CD8-positive, alpha-beta memory T cell (primary cell): ENCODE data around the gene KNDC1. TPM values are rescaled to one million over a fixed set of nuclear protein-coding genes. Genes with fewer than 3 reads are reported as not detected.

Source experiments
- CTCF ChIA-PET: fragments of 350-600 bp; sonication (Branson Sonifier 250); formaldehyde crosslinking; loops from one replicate; lab custom pipeline; 2021; ENCODE audit warnings: antibody characterized with exemption; lab: Charles Lee
- POLR2A ChIA-PET: fragments of 350-600 bp; sonication (Branson Sonifier 250); formaldehyde crosslinking; loops from one replicate; lab custom pipeline; 2021; ENCODE audit warnings: antibody characterized with exemption; lab: Charles Lee
- DNase-seq, 5 donors: peaks; one replicate each; pipeline versions ENCODE4 v3.0.0 to v3.0.0-alpha.2; 2020 to 2022; ENCODE audit warnings: mixed read lengths in 1 of 5
- H3K27ac ChIP-seq: one replicate; pipeline ENCODE4 v1.7.0; 2013; ENCODE audit warnings: low read depth, mild to moderate bottlenecking, low read length, moderate library complexity
- H3K27me3 ChIP-seq: 2 replicates; pipeline ENCODE4 v1.7.0; 2013; ENCODE audit warnings: low read length, mild to moderate bottlenecking; ENCODE audit not compliant: insufficient read depth, poor library complexity, severe bottlenecking
- H3K36me3 ChIP-seq: 2 replicates; pipeline ENCODE4 v1.7.0; 2013; ENCODE audit warnings: mild to moderate bottlenecking, low read length, moderate library complexity; ENCODE audit not compliant: insufficient read depth
- H3K4me1 ChIP-seq: 2 replicates; pipeline ENCODE4 v1.7.0; 2013; ENCODE audit warnings: mild to moderate bottlenecking, low read length, moderate library complexity; ENCODE audit not compliant: insufficient read depth
- H3K4me3 ChIP-seq: 2 replicates; pipeline ENCODE4 v1.7.0; 2013; ENCODE audit warnings: mild to moderate bottlenecking, low read length
- H3K9me3 ChIP-seq: 2 replicates; pipeline ENCODE4 v1.7.0; 2013; ENCODE audit warnings: mild to moderate bottlenecking, low read length
- H3K27ac Mint-ChIP-seq, 8 donors: one replicate each; pipeline ENCODE4 v1.8.0; 2020 to 2021; ENCODE audit warnings: mixed read lengths in 8 of 8, mild to moderate bottlenecking in 6 of 8, inconsistent platforms in 3 of 8, moderate library complexity in 3 of 8
- H3K27me3 Mint-ChIP-seq, 2 donors: one replicate each; pipeline ENCODE4 v1.8.0; 2020 to 2021; ENCODE audit warnings: mixed read lengths in 2 of 2, mild to moderate bottlenecking in 1 of 2, moderate library complexity in 1 of 2
- H3K36me3 Mint-ChIP-seq, 3 donors: one replicate each; pipeline ENCODE4 v1.8.0; 2020 to 2021; ENCODE audit warnings: mixed read lengths in 3 of 3, inconsistent platforms in 1 of 3, mild to moderate bottlenecking in 1 of 3
- H3K4me1 Mint-ChIP-seq, 3 donors: one replicate each; pipeline ENCODE4 v1.8.0; 2020 to 2021; ENCODE audit warnings: mixed read lengths in 3 of 3, inconsistent platforms in 1 of 3, mild to moderate bottlenecking in 1 of 3
- H3K4me3 Mint-ChIP-seq, 7 donors: one replicate each; pipeline ENCODE4 v1.8.0; 2020 to 2021; ENCODE audit warnings: mixed read lengths in 7 of 7, mild to moderate bottlenecking in 6 of 7, moderate library complexity in 4 of 7, inconsistent platforms in 2 of 7
- H3K9me3 Mint-ChIP-seq, 5 donors: one replicate each; pipeline ENCODE4 v1.8.0; 2020 to 2022; ENCODE audit warnings: mixed read lengths in 5 of 5, mild to moderate bottlenecking in 3 of 5, moderate library complexity in 2 of 5, inconsistent platforms in 1 of 5
- polyA plus RNA-seq: library from polyadenylated mRNA; unstranded; fragments of 300-500 nt; fragmentation: Illumina TruSeq; gene quantifications from one replicate; pipeline ENCODE4 v1.2.3, GENCODE V29; 2021
- total RNA-seq, 2 experiments: library from RNA; stranded (reverse); gene quantifications; one replicate each; pipeline ENCODE4 v1.2.3, GENCODE V29; 2021

Gene KNDC1
- total and polyA plus RNA-seq, 3 experiments from 2014 or later = 0.05 TPM; not detected in 2

DNA sequence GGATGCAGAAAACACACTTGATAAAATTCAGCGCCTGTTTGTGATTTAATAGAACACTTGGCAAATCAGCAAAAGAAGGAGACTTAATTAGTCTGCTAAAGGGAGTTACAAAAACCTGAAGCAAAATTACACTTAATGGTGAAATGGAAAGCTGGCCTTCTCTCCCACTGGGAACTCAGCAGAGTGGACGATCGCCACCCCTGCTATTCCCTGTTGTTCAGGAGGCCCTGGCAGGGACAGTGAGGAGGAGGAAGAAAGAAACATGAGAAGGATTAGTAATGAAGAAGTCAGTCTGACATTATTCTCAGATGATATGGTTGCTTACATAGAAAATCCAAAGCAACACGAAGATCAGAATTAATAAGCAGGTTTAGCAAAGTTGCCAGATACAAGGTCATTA lies 5.6 kb upstream of the KNDC1 start:
- no peaks in the 10 kb centered on the region for H3K36me3 ChIP-seq
- H3K27ac Mint-ChIP-seq = no peak overlapping the region
- peak overlapping the region in 1 of 7 donors; percentile 55 for H3K4me3 Mint-ChIP-seq
- ChIA-PET CTCF (no interaction called here), POLR2A (no interaction called here)
- peaks cover 0 to 2% (median 0%) of the 10 kb centered on the region in 5 donors for H3K9me3 Mint-ChIP-seq
- peaks cover 5 to 22% of the 10 kb centered on the region in 2 donors for H3K27me3 Mint-ChIP-seq
- no peak for DNase-seq
- no peaks in the 10 kb centered on the region for H3K27me3 ChIP-seq
- no peaks in the 10 kb centered on the region for H3K4me1 ChIP-seq
- H3K36me3 Mint-ChIP-seq = no peaks in the 10 kb centered on the region
- no peak overlapping the region for H3K27ac ChIP-seq
- H3K4me1 Mint-ChIP-seq = no peaks in the 10 kb centered on the region
- no peaks in the 10 kb centered on the region for H3K9me3 ChIP-seq
- no peak overlapping the region for H3K4me3 ChIP-seq

DNA sequence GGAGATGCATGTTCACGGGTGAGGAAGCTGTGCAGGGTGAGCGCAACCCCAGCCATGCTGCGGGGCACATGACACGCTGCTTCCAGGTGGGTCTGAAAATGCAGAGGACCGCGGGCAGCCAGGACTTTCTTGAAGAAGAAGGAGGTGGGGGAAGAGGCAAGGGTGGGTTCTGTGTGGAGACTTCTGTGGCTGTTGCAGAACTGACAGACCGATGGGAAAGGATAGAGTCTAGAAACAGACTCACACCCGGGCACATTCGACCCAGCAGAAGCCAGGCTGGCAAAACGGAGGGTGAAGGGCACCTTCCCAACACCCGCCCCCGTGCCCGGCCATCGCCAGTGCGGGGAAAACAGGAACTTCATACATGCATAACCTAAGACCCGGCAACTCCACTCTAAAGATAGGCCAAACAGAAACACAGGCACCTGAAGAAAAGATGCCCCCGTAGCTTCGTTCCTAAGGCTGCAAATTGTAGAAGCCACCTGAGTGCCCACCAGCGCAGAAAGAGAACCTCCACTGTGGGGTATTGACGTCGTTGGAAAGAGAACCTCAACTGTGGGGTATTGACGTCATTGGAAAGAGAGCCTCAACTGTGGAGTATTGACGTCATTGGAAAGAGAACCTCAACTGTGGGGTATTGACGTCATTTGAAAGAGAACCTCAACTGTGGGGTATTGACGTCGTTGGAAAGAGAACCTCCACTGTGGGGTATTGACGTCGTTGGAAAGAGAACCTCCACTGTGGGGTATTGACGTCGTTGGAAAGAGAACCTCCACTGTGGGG lies 4.8 kb upstream of the KNDC1 start:
- no peaks in the 10 kb centered on the region for H3K4me1 Mint-ChIP-seq
- POLR2A ChIA-PET = no interaction called here

DNA sequence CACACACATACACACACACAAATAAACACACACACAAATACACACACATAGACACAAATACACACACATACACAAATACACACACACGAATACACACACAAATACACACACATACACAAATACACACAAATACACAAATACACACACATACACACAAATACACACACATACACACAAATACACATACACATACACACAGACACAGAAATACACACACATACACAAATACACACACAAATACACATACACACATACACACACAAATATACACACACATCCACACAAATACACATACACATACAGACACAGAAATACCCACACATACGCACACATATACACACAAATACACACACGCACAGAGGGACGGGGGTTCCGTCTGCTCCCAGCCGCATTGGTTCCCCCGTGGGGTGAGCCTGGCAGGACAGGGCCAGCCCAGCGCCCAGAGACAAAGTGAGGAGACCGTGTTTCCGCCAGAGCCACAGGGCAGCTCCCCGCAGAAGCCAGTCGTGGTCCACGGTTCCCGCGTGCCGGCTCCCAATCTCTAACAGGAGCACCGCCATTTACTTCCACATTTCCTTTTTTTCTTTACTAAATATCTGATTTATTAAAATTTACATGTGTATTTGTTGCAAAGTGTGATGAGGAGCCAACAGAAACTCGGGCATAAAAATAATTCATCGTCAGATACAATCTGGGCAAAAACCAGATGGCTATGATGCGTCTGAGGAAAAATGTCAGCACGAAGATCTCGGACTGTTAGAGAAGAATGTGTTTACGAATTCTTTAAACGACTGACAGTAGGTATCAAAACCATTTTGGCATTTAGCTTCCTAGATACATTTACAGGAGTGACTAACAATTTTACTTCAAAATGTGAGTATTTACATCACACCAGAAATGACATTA lies 3.1 kb upstream of the KNDC1 start:
- Mint-ChIP-seq H3K4me1 (no peaks in the 10 kb centered on the region), H3K27ac (no peak overlapping the region), H3K36me3 (no peaks in the 10 kb centered on the region), H3K27me3 (peaks cover 5 to 6% of the 10 kb centered on the region in 2 donors), H3K9me3 (no peaks in the 10 kb centered on the region), H3K4me3 (no peak overlapping the region)
- H3K9me3 ChIP-seq = no peaks in the 10 kb centered on the region
- ChIA-PET POLR2A (no interaction called here), CTCF (no interaction called here)
- no peak overlapping the region for H3K4me3 ChIP-seq
- H3K27ac ChIP-seq = no peak overlapping the region
- H3K4me1 ChIP-seq = no peaks in the 10 kb centered on the region
- no peak for DNase-seq
- peaks cover 10% of the 10 kb centered on the region for H3K27me3 ChIP-seq
- no peaks in the 10 kb centered on the region for H3K36me3 ChIP-seq

More for the DNA sequence above, 4.8 kb upstream of the KNDC1 start:
- no peak overlapping the region for H3K27ac ChIP-seq
- no peaks in the 10 kb centered on the region for H3K4me1 ChIP-seq
- peaks cover 0 to 2% (median 0%) of the 10 kb centered on the region in 5 donors for H3K9me3 Mint-ChIP-seq
- peak overlapping the region in 1 of 7 donors; percentile 55 for H3K4me3 Mint-ChIP-seq
- H3K27ac Mint-ChIP-seq = peak overlapping the region in 1 of 8 donors; percentile 60
- CTCF ChIA-PET = no interaction called here
- no peak for DNase-seq
- H3K27me3 ChIP-seq = no peaks in the 10 kb centered on the region
- H3K36me3 ChIP-seq = no peaks in the 10 kb centered on the region
- no peaks in the 10 kb centered on the region for H3K9me3 ChIP-seq
- no peak overlapping the region for H3K4me3 ChIP-seq
- H3K27me3 Mint-ChIP-seq = peaks cover 4 to 14% of the 10 kb centered on the region in 2 donors
- no peaks in the 10 kb centered on the region for H3K36me3 Mint-ChIP-seq

DNA sequence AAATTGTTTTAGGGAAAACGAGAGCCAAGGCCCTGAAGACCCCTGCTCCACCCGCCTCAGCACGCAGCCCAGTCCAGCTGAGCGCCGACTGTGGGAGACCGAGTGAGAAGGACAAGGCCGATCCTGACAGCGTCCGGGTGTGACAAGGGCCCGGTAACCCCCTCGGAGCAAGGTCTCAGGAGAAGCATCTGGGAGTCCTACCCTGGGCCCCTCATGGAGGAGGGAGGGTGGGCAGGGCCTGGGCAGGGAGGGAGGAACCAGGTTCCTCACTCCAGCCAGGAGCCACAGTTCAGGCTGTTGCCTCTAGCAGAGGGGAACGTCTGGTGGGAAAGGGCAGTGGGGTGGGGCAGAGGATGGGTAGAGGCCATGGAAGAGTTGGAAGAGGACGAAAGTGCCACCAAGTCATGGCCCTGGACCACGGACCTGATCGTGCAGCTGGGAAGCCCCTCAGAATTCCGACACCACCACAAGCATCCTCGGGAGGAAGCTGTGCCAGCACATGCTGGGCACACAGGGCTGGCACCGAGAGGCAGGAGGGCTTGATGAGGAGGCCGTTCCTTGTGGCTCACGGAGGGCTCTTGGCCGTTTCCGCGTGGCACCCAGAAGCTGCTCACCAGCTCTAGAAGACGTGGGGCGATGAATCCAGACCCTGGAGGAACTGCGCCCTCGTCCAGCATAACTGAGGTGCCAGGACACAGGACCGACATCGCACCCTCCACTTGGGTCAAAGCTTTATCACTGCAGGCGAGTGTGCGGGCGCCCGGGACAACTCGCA lies 2.2 kb upstream of the KNDC1 start:
- H3K4me3 Mint-ChIP-seq = peak overlapping the region in 1 of 7 donors; percentile 49
- H3K4me1 ChIP-seq = no peaks in the 10 kb centered on the region
- peaks cover 4 to 13% of the 10 kb centered on the region in 2 donors for H3K27me3 Mint-ChIP-seq
- H3K4me1 Mint-ChIP-seq = no peaks in the 10 kb centered on the region
- H3K4me3 ChIP-seq = no peak overlapping the region
- H3K27ac Mint-ChIP-seq = no peak overlapping the region
- no peaks in the 10 kb centered on the region for H3K9me3 Mint-ChIP-seq
- no peaks in the 10 kb centered on the region for H3K9me3 ChIP-seq
- H3K36me3 ChIP-seq = no peaks in the 10 kb centered on the region
- H3K27ac ChIP-seq = no peak overlapping the region
- peak in 1 of 5 donors; percentile 45 for DNase-seq
- H3K36me3 Mint-ChIP-seq = no peaks in the 10 kb centered on the region
- H3K27me3 ChIP-seq = peaks cover 10% of the 10 kb centered on the region
- ChIA-PET POLR2A (no interaction called here), CTCF (no interaction called here)

DNA sequence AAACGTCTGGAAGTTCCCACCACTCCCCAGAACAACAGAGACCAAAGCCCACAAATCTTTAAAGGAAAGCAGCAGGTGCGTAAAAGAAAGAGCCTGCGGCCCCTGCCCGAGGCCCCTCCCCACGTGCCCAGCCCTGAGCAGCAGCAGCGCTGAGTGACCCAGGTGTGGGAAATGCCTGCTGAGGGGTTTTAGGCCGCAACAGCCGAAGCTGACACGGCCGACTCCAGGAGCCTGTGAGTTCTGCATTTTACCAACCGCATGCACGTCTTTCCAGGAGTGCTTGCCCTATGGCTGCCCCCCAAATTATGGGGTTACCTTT lies 1.6 kb upstream of the KNDC1 start:
- no peak overlapping the region for H3K27ac Mint-ChIP-seq
- ChIA-PET POLR2A (no interaction called here), CTCF (no interaction called here)
- DNase-seq = no peak
- Histone ChIP-seq H3K4me3 (no peak overlapping the region), H3K9me3 (no peaks in the 10 kb centered on the region), H3K36me3 (no peaks in the 10 kb centered on the region), H3K27me3 (peaks cover 10% of the 10 kb centered on the region), H3K27ac (no peak overlapping the region), H3K4me1 (no peaks in the 10 kb centered on the region)
- no peak overlapping the region for H3K4me3 Mint-ChIP-seq
- no peaks in the 10 kb centered on the region for H3K36me3 Mint-ChIP-seq
- H3K9me3 Mint-ChIP-seq = no peaks in the 10 kb centered on the region
- H3K4me1 Mint-ChIP-seq = no peaks in the 10 kb centered on the region
- H3K27me3 Mint-ChIP-seq = peaks cover 10 to 16% of the 10 kb centered on the region in 2 donors

DNA sequence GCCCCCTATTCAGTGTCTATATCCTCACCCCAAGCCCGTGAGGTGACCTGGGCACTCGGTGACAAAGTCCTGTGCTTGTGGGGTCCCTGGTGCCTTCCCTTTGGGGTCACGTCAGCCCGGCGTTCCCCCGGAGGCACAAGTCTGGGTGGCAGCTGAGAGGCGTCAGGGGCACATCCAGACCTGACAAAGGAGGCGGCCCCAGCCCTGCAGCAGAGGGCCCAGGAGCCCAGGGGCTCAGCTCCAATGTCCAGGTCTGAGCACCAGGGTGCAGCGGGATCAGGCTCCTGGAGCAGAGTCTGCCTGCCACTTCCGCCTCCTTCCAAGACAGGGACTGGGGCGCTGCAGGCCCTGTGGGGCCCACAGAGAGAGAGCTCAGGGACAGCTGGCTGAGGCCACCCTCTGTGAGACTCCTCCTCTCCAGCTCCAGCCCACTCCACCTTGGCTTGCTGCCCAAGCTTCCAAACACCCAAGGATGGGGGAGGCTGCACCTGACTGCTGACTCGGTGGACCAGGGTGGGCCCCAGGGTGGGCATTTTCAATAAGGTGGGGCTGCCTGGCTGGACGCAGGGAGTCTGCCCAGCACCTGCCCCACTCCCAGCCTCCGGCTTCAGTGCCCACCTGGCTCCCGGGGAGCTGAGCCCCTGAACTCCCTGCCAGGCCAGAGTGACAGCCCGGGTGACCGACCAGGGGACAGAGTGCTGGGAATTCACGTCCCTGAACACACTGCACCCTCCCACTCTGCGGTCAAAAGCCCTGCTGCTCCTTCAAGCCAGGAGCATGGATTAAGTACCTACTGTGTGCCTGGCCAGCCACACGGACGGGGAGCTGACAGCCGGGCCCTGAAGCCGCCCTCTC lies 1.0 kb upstream of the KNDC1 start:
- no peak overlapping the region for H3K27ac Mint-ChIP-seq
- H3K36me3 Mint-ChIP-seq = no peaks in the 10 kb centered on the region
- H3K27me3 Mint-ChIP-seq = peaks cover 12 to 17% of the 10 kb centered on the region in 2 donors
- H3K4me3 Mint-ChIP-seq = peak overlapping the region in 4 of 7 donors; percentile 22 to 41 (median 28)
- no peaks in the 10 kb centered on the region for H3K4me1 Mint-ChIP-seq
- Histone ChIP-seq H3K27ac (no peak overlapping the region), H3K4me1 (no peaks in the 10 kb centered on the region), H3K9me3 (no peaks in the 10 kb centered on the region), H3K4me3 (no peak overlapping the region), H3K27me3 (peaks cover 10% of the 10 kb centered on the region), H3K36me3 (no peaks in the 10 kb centered on the region)
- H3K9me3 Mint-ChIP-seq = no peaks in the 10 kb centered on the region
- ChIA-PET CTCF (no interaction called here), POLR2A (no interaction called here)
- DNase-seq = no peak

DNA sequence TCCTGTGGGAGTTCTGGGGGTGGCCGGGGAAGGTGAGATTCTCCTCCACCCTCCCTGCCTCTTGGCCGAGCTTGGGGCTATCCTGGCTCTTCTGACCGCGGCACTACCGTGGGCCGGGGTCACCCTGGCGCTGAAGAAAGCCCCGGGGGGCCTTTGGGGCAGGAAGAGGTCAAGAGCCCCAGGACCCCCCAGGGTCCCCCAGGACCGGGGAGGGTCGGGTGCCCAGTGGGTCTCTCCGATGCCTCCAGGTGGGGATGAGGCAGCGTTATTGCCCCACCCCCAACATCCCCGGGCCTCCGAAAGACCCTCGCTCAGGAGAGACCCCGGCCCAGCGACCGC lies 439 bp upstream of the KNDC1 start:
- Histone ChIP-seq H3K36me3 (no peaks in the 10 kb centered on the region), H3K27ac (no peak overlapping the region), H3K4me1 (no peaks in the 10 kb centered on the region), H3K9me3 (no peaks in the 10 kb centered on the region), H3K4me3 (no peak overlapping the region), H3K27me3 (peaks cover 10% of the 10 kb centered on the region)
- no peaks in the 10 kb centered on the region for H3K36me3 Mint-ChIP-seq
- ChIA-PET CTCF (no interaction called here), POLR2A (no interaction called here)
- no peaks in the 10 kb centered on the region for H3K9me3 Mint-ChIP-seq
- peaks cover 12 to 17% of the 10 kb centered on the region in 2 donors for H3K27me3 Mint-ChIP-seq
- no peaks in the 10 kb centered on the region for H3K4me1 Mint-ChIP-seq
- no peak overlapping the region for H3K27ac Mint-ChIP-seq
- DNase-seq = no peak
- peak overlapping the region in 1 of 7 donors; percentile 41 for H3K4me3 Mint-ChIP-seq
